NK-92 (cell line): Measurements from ENCODE around the gene NRXN3.

Experiments used
- DNase-seq: peaks from one replicate; lab custom pipeline; 2025; ENCODE audit not compliant: unreplicated experiment; lab: John Stamatoyannopoulos, UW

Gene NRXN3

DNA sequence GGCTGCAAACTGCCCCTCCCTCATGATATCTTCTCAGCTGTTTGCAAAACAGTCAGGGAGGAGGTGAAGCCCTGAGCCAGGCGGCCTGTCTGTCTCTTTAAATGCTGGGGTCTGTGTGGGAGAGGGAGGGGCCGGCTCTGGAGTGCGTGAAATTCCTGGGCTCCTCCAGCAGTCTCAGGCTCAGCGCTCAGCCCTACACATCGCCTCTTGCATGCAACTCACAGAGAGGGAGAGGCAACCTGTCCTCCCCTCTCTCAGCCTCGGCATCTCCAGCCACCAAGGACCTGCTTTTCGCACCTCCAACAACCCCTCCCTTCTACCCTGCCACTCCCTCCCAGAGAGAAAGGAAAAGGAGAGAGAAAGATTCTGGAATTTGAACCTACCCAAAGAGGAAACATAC lies at the start of gene NRXN3:
TSS of gene NRXN3 (plus strand) at position 171 of the 400 bp plus-strand sequence. CDS start 72,721 bp downstream, outside the sequence.
- no peak for DNase-seq

DNA sequence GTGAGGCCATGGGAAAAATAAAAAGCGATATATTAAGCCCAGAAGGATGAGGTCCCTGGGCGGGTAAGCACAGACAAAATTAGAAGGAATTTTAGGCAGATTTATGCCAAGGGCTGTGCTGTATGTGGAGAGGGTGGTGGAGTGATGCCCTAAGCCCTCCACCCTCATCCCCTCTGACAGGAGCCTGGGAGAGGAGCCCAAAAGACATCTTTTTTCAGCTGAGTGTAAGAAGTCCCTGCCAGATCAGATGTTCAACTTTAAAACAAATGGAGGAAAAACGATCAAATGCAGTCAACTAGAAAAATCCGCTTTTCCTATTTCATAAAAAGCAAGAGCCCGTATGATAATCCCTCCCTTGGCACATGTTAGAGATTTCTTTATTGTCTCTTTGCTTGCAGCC lies 47.7 kb upstream of the NRXN3 start:
- DNase-seq, result no peak

DNA sequence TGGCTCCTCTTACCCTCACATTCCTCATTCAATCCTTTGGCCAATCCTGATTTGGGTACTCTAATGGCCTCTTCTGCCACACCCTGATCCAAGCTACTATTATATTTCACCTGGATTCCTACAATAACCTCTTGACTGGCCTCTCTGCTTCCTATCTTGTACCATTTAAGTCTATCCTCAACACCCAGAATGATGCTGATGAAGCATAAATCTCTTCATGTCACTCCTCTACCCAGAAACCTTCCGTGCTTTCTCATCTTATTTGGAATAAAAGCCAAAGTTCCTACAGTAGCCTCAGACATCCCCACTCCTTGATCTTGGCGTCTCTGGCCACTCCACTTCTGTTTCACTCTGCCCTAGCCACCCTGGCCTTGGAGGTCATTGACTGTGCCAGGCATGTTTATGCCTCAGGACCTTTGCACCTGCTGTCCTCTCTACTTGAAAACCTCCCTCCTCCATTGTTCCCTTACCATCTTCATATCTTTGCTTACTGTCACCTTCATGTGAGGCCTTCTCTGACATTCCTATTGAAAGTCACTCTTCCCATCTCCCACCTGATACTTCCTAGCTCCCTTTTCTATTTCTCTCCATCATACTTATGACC lies 46.4 kb upstream of the NRXN3 start:
- DNase-seq, result no peak

DNA sequence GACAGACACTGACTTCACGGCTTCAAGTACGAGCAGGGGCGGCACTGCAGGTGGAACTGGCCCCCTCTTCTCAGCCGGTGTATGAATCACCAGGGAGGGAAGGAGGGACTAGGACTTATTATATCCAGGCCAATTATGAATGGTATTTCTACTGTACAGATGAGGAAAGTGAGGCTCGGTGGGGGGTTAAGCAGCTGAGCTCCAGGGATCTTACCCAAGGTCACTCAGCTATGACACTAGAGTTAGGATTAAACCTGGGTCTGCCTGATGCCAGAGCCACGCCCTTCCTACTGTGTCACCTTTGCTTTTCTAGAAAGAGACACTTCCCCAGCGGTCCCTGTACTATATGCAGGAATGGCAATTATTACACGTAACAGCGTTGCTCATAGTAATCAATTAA lies 42.2 kb upstream of the NRXN3 start:
- DNase-seq, result no peak

DNA sequence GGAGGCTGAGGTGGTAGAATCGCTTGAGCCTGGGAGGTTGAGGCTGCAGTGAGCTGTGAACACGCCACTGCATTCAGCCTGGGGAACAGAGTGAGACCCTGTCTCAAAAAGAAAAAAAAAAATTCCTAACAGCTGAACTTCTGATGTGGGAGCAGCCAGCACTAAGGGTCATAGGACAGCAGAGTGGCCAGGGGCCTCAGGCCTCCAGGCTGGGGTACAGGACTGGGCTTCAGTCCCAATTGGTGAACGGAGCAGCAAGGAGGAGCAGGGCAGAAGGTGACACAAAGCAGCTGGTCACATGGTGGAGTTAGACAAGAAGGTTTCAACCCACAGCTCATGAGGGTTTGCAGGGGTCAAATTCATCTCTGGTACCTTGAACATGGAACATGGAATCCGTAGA lies 40.8 kb upstream of the NRXN3 start:
- no peak for DNase-seq

DNA sequence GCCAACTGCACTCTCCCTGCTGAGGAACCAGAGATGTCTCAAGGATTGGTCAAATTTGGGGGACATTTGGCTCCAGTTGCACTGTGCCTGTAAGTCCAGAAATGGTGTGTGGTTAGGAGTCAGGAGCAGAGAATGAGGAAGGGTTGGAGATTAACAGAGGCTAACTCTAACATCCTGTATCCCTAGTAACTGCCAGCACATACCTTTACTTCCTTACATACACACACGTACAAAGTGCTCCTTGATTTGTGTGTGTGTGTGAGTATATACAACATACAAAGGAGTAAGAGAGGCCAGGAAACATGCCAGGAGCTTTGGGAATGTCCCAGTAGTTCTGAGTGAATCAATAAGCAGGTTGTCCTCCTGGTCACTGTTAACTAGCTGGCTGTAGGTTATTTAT lies 39.8 kb upstream of the NRXN3 start:
- no peak for DNase-seq

DNA sequence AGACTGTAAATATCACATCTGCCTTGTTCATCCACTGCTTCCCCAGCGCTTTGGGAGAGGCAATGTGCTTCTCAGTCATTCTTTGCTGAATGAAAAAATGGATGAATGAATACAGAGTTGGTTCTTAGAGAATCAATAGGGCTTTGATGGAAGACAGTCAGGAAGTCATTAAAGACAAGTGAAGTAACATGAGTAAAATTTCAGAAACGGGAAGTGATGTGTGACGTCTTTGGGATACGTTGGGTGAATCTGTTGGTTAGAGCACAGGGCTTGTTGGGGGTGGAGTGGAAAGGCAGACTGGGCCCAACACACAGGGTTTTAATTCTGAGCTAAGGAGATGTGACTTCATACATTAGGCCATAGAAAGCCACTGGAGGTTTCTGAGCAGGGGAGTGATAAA lies 39.0 kb upstream of the NRXN3 start:
- no peak for DNase-seq

DNA sequence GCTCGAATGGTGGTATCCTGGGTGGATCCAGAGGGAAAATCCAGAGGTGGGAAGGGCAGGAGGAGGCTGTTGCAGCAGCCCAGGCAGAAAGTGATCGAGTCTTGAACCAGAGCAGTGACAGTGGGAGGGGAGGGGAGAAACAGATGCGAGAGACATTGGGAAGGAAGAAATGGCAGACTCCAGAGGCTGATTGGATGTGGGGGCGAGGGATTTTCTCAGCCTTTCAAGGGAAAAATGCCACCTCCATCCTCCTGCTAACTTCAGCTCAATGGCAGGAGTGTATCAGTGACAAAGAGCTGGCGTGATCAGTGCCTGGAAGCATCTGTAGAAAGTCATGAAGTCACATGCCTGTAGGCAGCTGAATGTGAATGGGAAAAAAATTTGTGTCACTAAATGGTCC lies 38.6 kb upstream of the NRXN3 start:
- no peak for DNase-seq

DNA sequence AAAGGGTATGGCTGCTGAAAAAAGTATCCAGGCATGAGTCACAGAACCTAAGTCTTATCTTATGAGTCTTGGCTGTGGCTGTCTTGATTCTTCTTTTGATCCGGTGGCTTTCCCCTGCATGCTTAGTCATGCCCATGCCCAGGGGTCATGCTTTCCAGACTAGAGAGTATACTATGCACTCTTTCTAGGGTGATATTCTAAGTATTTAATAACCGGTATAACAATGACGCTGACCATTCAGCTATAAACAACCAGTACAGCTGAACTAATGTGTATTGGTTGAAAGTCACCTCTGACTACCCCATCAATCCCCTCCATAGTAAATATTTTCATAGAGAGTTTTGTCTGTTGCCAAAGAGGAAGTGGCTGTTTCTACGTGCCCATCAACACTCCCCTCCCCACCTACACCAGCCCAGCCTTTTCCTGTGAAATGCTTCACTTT lies 34.7 kb upstream of the NRXN3 start:
- DNase-seq, result no peak

DNA sequence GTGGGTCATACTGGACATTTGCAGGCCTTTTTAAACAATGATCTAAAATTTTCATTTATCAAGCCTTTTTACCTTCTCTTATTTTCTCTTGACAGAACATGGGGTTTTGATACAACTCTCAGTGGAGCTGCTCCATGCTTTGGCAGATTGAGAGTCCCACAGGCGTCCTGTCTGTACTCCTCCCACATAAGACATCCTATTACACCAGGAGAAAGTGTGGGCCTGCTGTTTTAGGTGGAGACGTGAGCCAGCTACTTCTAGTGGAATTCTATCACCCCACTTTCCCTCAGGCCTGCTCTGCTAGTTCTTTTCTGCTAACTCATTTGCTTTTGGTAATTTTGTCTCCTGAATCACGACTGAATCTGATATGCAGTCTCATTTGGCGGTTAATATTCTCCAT lies 33.5 kb upstream of the NRXN3 start:
- no peak for DNase-seq

DNA sequence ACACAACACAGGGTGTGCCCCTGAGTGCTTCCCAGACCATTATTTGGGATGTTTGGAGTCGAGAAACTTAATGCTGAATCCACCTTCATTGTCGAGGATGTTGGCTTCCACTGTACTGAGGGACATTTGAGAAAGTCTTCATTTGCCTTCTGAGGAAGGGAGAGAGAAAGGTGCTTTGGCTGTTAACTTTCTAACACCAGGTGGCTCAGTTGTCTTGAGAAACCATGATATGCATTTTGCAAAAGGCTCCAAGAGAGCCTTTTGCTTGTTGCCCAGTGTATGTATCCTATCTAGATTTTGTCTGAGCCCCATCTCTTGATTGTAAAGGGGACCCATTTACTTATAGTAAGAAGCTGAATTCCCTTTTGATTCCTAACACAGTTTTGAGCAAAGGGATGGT lies 28.6 kb upstream of the NRXN3 start:
- no peak for DNase-seq

DNA sequence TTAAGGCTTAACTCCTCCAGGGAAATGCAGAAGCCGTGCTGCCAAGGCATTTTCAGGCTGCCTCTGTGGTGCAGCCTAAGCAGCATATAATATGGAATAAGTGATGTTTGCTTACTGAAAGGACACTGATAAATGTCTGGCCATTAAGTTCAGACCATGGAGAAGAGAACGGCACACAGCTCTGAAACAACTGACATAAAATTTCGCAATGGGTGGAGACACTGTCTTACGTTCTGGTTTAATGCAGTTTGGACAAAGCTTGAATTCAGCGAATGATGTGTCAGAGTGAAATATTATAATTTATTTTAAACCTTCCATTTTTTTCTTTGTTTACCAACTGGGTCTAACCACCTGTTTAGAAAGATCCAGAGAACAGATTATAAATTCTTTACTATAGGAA lies 27.2 kb upstream of the NRXN3 start:
- DNase-seq, result no peak

DNA sequence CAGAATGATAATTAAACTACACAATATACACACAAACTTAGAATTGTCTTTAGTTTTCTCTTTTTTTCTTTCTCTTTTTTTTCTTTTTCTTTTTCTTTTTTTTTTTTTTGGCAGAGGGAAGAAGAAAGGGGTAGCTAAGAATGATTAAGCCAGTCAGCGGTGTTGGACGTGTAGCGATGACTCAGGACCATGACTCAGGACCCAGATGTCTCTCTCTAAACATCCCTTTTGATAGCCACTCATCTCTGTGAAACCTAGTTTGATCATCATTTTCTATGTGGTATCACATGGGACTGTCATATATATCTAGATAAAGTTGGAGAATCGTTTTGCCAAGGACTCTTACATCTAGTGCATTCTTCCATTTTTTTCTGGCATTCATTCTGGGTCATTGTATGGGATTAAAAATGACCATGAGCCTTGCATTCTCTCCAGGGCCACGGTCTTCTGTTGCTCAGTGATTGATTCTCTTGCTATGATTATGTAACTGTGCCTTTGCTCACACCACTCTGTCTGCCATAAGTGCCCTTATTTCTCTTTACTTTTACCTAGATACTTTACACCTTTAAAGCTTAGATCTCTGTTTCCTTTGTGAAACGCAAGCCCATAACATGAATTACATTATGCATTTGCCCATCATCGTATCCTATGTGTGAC lies 26.6 kb upstream of the NRXN3 start:
- DNase-seq, result no peak

DNA sequence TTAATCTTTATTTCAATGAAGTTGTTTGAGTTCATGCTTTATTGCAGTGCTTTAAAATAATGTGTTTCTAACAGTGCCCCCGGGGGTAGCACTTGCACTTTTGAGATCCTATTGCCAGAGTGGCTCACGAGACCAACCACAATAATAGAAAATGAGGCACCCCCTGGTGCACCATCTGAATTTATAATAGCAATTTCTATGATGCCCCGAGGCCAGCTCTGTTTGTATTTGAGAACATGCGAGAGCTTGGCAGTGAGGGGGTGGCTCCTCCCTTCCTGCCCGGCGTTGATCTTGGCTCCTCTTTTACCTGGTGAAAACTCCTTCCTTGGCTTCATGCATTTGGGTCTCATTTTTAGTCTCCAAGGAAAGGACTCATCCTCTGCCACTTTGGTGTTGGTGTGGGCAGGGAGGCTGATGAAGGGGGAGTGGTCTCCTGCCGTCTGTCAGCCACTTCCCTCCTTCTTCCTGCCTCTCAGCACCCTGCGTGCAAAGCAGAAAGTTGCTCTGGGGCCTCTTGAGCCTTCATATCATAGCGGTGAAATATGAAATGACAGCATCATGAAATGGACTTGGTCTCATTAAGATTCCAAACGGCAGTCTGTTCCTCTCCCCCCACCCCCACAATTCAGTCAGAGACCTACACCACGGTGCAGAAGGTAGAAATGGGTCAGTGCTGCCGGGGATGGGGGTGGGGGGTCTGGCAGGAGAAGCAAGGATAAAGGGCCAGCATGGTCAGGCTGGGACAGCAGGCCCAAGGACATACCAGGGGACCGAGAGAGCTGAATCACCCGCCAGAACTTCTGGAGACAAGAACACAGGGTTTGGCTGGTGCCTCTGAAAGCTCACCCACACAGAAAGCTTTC lies 17.7 kb upstream of the NRXN3 start:
- DNase-seq, result no peak

DNA sequence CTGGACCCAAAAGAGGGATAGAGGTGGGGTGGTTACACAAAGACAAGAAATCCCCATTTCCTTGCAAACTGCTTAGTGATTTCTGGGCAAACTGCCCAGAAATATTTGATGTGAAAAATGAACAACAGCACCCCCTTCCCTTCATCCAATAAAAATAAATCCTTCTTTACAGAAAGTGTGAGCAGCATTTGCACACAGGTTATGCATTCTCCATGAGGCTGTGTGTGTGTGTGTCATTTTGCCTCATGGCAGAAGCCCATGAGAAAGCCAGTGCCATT lies 17.2 kb upstream of the NRXN3 start:
- no peak for DNase-seq

DNA sequence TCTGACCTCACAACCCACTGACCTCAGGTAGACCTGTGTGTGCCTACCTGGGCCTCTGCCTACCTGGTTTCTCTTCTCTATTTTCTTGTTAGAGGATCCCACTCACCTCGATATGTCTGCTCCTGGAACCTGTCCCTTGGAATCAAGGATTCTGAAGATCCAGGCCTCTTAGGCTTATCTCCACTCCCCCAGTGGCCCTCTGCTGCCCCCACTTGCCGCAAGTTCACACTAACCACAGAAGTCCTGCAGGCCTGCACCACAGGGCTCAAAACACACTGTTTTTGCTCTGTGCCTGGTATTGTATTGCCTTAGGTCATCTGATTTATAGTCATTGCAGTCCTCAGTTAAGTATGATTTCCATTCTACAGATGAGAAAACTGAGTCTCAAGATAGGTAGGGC lies 15.3 kb upstream of the NRXN3 start:
- no peak for DNase-seq

DNA sequence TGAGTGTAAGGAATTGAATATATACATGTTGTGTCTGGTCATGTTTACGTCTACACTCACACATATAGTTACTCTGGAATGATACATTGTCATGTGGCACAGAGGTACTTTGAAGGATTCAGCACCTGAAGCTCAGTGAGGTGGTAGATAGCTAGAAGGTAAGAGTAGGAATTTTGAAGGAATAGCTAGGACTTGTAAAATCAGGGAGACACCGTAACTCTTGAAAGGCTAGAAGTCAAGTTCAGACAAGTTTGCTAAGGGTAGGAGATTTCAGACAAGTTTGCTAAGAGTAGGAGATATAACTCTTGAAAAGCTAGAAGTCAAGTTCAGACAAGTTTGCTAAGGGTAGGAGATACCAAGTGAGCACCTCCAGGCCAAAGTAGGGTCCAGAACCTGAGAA lies 14.0 kb upstream of the NRXN3 start:
- DNase-seq, result no peak

DNA sequence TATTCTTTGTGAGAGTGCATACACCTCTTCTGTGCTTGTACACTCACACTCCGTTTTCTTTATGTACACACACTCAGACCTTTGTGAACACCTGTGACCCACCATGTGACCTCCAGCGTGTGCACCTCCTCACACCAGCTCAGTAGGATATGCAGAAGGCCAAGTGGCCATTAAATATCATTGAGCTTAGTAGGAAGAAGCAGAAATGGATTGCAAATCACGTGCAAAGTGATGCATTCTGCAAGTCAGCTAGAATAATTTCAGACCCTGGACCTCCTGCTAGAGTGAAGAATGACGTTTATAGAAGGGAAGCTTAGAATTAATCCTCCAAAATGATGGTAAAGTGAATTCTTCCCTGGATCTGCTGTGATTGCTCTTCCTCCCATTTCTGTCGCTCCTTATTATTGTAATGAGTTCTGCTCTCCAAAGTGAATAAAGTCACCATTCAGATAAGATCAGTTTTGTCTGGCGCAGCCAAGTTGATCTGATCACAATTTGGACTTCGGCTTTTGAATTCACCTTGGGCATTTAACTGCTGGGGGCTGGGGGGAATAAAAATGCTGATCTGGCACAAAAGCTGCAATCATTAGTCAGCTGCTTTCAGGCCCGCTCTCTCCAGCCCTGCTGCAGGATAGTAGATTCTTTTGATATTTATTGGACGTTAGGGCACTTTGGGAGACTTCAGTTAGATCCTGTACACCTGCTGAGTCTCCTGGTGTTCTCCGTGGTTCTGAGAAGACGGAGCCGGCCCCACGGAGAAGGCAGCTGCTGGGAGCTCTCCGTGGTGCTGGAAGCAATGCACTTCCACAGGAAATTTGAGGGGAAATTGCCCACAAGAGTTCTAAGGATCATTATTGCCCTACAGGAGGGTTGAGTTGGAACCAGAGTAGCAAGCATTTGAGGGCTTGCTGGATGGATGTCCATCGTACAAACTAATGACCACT lies 12.4 kb upstream of the NRXN3 start:
- no peak for DNase-seq

DNA sequence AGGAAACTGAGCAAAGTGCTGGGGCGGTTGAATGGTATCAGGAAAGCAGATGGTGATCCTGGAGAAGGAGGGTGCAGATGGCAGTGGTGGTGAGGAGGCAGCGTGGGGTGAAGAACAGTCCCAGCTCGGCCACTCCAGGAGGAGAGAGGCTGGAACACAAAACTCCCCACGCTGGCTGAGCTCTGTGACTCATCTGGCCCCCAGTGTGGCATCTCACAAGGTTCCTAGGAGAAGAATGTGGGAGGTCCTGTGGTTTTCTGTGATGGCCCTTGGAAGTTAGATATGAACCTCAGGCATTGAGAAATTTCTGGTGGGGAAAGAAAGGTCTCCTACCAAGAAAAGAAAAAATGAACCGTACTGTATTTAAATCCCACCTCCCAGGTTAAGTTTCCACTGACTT lies 8.0 kb upstream of the NRXN3 start:
- no peak for DNase-seq

DNA sequence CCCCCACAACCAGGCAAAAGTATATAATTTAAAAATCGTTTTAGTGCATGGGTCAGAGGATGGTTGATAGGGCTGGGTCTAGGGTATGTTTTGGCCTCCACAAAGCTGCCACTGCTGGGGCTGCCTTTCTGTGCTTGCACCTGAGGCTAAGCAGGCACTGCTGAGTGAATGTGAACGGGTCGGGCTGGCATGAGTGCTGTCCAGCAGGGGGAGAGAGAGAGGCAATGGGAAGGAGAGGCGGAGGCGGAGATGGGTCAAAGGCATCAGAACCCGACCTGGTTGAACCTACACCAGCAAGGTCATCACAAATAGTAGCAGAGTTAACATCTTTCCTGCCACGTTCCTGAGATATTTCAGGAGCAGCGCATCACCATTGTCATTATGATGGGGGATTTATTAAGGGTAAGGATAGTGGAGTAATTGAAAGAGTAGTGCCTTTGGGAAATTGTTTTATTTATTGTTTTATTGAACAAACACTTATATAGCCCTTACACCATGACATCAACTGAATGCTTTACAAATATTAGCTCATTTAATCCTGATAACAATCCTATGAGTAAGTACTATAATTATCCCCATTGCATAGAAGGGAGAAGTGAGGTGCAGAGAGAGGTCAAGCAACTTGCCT lies 5.8 kb upstream of the NRXN3 start:
- no peak for DNase-seq

DNA sequence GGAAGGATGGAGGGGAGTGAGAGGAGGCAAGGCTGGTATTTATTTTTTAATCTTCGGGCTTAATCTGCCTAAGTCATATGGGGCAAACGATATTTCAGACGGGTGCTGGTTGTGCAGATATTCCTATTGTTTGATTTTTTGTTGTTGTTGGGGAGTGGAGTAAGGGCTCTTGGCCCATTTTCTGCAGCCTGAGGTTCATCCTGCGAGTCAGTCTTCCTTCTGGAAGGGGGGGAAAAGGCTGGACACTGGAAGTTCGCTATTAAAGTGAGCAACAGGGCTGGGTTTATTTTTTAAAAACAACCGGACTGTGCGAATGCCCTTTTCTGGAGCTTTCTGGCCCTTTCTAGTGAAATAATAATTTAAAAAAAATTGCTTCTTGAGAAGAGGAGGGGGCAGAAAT lies 2.3 kb downstream of the NRXN3 start:
- no peak for DNase-seq
